Measurements from ENCODE around the gene DNAH11.

- TF ChIP-seq, protein P1, sequence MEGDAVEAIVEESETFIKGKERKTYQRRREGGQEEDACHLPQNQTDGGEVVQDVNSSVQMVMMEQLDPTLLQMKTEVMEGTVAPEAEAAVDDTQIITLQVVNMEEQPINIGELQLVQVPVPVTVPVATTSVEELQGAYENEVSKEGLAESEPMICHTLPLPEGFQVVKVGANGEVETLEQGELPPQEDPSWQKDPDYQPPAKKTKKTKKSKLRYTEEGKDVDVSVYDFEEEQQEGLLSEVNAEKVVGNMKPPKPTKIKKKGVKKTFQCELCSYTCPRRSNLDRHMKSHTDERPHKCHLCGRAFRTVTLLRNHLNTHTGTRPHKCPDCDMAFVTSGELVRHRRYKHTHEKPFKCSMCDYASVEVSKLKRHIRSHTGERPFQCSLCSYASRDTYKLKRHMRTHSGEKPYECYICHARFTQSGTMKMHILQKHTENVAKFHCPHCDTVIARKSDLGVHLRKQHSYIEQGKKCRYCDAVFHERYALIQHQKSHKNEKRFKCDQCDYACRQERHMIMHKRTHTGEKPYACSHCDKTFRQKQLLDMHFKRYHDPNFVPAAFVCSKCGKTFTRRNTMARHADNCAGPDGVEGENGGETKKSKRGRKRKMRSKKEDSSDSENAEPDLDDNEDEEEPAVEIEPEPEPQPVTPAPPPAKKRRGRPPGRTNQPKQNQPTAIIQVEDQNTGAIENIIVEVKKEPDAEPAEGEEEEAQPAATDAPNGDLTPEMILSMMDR (IDR thresholded peaks at IDR 0.05), result no peak
- no peak for TF ChIP-seq POLR2A (IDR thresholded peaks at IDR 0.05)
Measured at GRCh38 chr7:21708096-21708495, 165.3 kb downstream of the DNAH11 start.
